AG04450 (cell line): ENCODE measurements around the gene L3HYPDH. TPM values are rescaled to one million over a fixed set of nuclear protein-coding genes. Genes with fewer than 3 reads are reported as not detected.
A peak's percentile ranks its signal among the peaks of the same experiment; 100 is the strongest.

Source experiments
- CTCF ChIA-PET: fragments of 300-600, 350-600 bp; formaldehyde crosslinking; extraction: SDS; loops from one replicate; lab custom pipeline; 2022; ENCODE audit warnings: antibody characterized with exemption, inconsistent platforms; lab: Charles Lee
- POLR2A ChIA-PET: fragments of 350-600 bp; formaldehyde crosslinking; extraction: SDS; loops from one replicate; lab custom pipeline; 2021; ENCODE audit warnings: antibody characterized with exemption, inconsistent platforms; lab: Yijun Ruan, JAX
- DNase-seq: peaks from one replicate; pipeline ENCODE4 v3.0.0-alpha.2; 2011; ENCODE audit warnings: low read depth, low spot score
- H3K27ac ChIP-seq: one replicate; pipeline ENCODE4 v1.5.1; 2012; ENCODE audit warnings: low read depth, low read length, control low read depth
- H3K27me3 ChIP-seq: one replicate; pipeline ENCODE4 v1.6.0; 2012; ENCODE audit warnings: low read length; ENCODE audit not compliant: control insufficient read depth, insufficient read depth
- H3K4me3 ChIP-seq: 2 replicates; pipeline ENCODE4 v1.5.1; 2011; ENCODE audit warnings: mild to moderate bottlenecking, low read depth, low read length, control low read depth
- H3K9me3 ChIP-seq: 2 replicates; pipeline ENCODE4 v1.5.1; 2012; ENCODE audit warnings: low read length; ENCODE audit not compliant: control insufficient read depth, insufficient read depth
- CTCF ChIP-seq: IDR thresholded peaks from 2 replicates; pipeline ENCODE4 v1.5.1; 2011; ENCODE audit warnings: low read depth, low read length, control low read depth, inconsistent platforms
- polyA plus RNA-seq: library from polyadenylated mRNA; depleted of rRNA; stranded (reverse); fragments of >200 nt; gene quantifications from 2 replicates; pipeline ENCODE4 v1.2.3, GENCODE V29; 2011

Gene L3HYPDH
- polyA plus RNA-seq, 1 experiment: 67.3 TPM

- ChIA-PET POLR2A (interaction anchor here (1.6 kb wide), 1 partner anchor 9 kb away, joined by 19 read pairs; the partner anchor contains the start of genes JKAMP and L3HYPDH), CTCF (interaction anchor here (0.6 to 4.5 kb wide), 3 partner anchors 10 to 102 kb away, joined by 3 to 19 read pairs (median 3); partner anchors contain the start of genes JKAMP and L3HYPDH)
- Histone ChIP-seq H3K27ac (peak overlapping the region; percentile 34), H3K27me3 (no peaks in the 10 kb centered on the region), H3K9me3 (no peaks in the 10 kb centered on the region), H3K4me3 (no peak overlapping the region)
- TF ChIP-seq CTCF: no peak
- DNase-seq: no peak
Measured at GRCh38 chr14:59474172-59474571, 10.0 kb downstream of the L3HYPDH start.

GRCh38 chr14:59465316-59466135 is 18.7 kb downstream of the L3HYPDH start, which contains the start of gene GPR135:
Gene GPR135, minus strand, starts transcription at chr14:59465380. Its CDS starts 154 bp downstream, at chr14:59465226.
- Histone ChIP-seq H3K27me3 (no peaks in the 10 kb centered on the region), H3K27ac (no peak within 1 kb of the TSS), H3K4me3 (peak within 1 kb of the TSS; percentile 61), H3K9me3 (peaks cover 5% of the 10 kb centered on the region; the same call in 1 of the 2 replicates)
- TF ChIP-seq CTCF: no peak
- ChIA-PET POLR2A (interaction anchor here (1.1 to 2.3 kb wide), 2 partner anchors 17 to 19 kb away, joined by 7 to 9 read pairs; partner anchors contain the start of genes JKAMP and L3HYPDH), CTCF (interaction anchor here (0.6 kb wide), 3 partner anchors 19 to 829 kb away, joined by 3 to 4 read pairs (median 3); partner anchors contain the start of gene L3HYPDH)
- no peak for DNase-seq

GRCh38 chr14:59464486-59465315 is 19.5 kb downstream of the L3HYPDH start:
- no peaks in the 10 kb centered on the region for H3K27me3 ChIP-seq
- no peak for TF ChIP-seq CTCF
- peaks cover 5% of the 10 kb centered on the region; the same call in 1 of the 2 replicates for H3K9me3 ChIP-seq
- no peak for DNase-seq
- no peak overlapping the region for H3K27ac ChIP-seq
- CTCF ChIA-PET: interaction anchor here (0.6 kb wide), 2 partner anchors 19 to 828 kb away, joined by 3 to 4 read pairs; partner anchors contain the start of gene L3HYPDH
- peak overlapping the region; percentile 61 for H3K4me3 ChIP-seq
- POLR2A ChIA-PET: interaction anchor here (0.7 to 2.3 kb wide), 4 partner anchors 12 to 19 kb away, joined by 3 to 9 read pairs (median 5); partner anchors contain the start of genes JKAMP and L3HYPDH

GRCh38 chr14:59463787-59464485 is 20.3 kb downstream of the L3HYPDH start:
- CTCF ChIA-PET: interaction anchor here (2.8 kb wide), 1 partner anchor 113 kb away, joined by 8 read pairs; the partner anchor contains the start of gene CCDC175
- POLR2A ChIA-PET: interaction anchor here (0.7 to 2.3 kb wide), 3 partner anchors 13 to 20 kb away, joined by 3 to 9 read pairs (median 3); partner anchors contain the start of genes JKAMP and L3HYPDH
- no peak overlapping the region for H3K27ac ChIP-seq
- no peaks in the 10 kb centered on the region for H3K27me3 ChIP-seq
- H3K4me3 ChIP-seq: peak overlapping the region; percentile 61
- DNase-seq: no peak
- TF ChIP-seq CTCF: no peak
- peaks cover 5% of the 10 kb centered on the region; the same call in 1 of the 2 replicates for H3K9me3 ChIP-seq
